HG03432 (cell line): Measurements from ENCODE around the gene SLC25A48.

Source experiments
- ATAC-seq: cut with Tn5 transposase; IDR thresholded peaks from one replicate; pipeline ENCODE4 v1.9.1; 2021; ENCODE audit warnings: mild to moderate bottlenecking, moderate library complexity; ENCODE audit not compliant: unreplicated experiment

SLC25A48 gene

GRCh38 chr5:135915466-135916001 is 81.1 kb downstream of the SLC25A48 start:
- no peak for ATAC-seq

GRCh38 chr5:135916638-135917263 is 82.3 kb downstream of the SLC25A48 start:
- ATAC-seq = no peak

- ATAC-seq = no peak
These were observed 85.7 kb downstream of the SLC25A48 start for GRCh38 chr5:135920199-135920598.

- ATAC-seq = no peak
These were observed 86.9 kb downstream of the SLC25A48 start for GRCh38 chr5:135921388-135921787.

GRCh38 chr5:135930029-135930948 is 95.8 kb downstream of the SLC25A48 start:
- ATAC-seq = no peak

- no peak for ATAC-seq
These were observed 96.5 kb downstream of the SLC25A48 start for GRCh38 chr5:135930949-135931295.

- no peak for ATAC-seq
These were observed 100.5 kb downstream of the SLC25A48 start for GRCh38 chr5:135934939-135935338.

GRCh38 chr5:135937245-135937911 is 102.9 kb downstream of the SLC25A48 start:
- no peak for ATAC-seq
